ENCODE data around the gene KLHL9. TPM values are rescaled to one million over a fixed set of nuclear protein-coding genes. Genes with fewer than 3 reads are reported as not detected.
"Not testable (repeated sequence)": the region's sequence is repeated elsewhere in the genome, so short reads cannot be mapped to it uniquely, and the experiment has no call there.

KLHL9 gene
- total RNA-seq, 4 donors from 2014 or later: 24.7 to 88.5 (median 29.9) TPM

DNA sequence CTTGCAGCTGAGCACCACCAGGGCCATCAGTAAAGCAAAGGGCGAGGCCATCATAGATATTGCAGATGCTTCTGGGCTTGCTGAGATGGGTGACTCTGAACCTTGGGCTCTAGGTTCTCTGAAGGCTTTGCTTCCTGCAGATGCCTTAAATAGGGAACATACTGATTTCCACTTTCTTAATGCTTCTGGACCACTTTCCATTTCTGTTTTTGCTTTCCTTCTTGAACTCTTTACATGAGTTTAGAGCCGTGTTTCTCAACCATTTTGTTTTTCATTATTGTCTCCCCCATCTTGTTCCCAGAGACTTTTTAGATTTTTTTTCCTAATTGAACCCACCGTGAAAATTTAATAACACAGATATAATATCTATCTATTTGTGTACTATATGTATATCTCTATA lies 32.8 kb upstream of the KLHL9 start, which contains the start of gene IFNA13:
Gene IFNA13, minus strand, starts transcription at position 101 of the 400 bp plus-strand sequence. Its CDS starts 47 bp downstream, at position 54.
- no peak for DNase-seq
- H3K4me3 ChIP-seq: no peak within 1 kb of the TSS
- H3K27me3 ChIP-seq: no peaks in the 10 kb centered on the region
- intact Hi-C loops (cut with DNase I; ENCODE audit: low total_unique reads): no loop called here
- no peak for TF ChIP-seq POLR2A (IDR thresholded peaks at IDR 0.05)
- TF ChIP-seq CTCF (IDR thresholded peaks at IDR 0.05): no peak
- no peak within 1 kb of the TSS for H3K27ac ChIP-seq
- H3K9me3 ChIP-seq: no peaks in the 10 kb centered on the region
- H3K4me1 ChIP-seq: no peaks in the 10 kb centered on the region
- H3K36me3 ChIP-seq: no peaks in the 10 kb centered on the region

DNA sequence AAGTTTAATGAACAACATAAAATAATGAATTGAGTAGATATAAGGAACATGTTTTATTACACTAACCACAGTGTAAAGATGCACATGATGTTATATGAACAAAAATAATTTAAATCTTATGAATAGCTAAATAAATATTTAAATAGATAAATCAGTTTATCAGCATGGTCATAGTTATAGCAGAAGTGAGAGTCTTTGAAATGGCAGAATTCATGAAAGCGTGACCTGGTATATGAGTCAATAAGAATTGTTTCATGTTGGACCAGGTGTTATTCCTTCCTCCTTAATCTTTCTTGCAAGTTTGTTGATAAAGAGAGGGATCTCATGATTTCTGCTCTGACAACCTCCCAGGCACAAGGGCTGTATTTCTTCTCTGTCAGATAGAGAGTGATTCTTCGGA lies 32.0 kb upstream of the KLHL9 start:
- H3K4me3 ChIP-seq; H3K4me1 ChIP-seq; H3K27me3 ChIP-seq; DNase-seq; H3K36me3 ChIP-seq; H3K27ac ChIP-seq; intact Hi-C loops (cut with DNase I; ENCODE audit: low total_unique reads); H3K9me3 ChIP-seq: not testable (repeated sequence)

DNA sequence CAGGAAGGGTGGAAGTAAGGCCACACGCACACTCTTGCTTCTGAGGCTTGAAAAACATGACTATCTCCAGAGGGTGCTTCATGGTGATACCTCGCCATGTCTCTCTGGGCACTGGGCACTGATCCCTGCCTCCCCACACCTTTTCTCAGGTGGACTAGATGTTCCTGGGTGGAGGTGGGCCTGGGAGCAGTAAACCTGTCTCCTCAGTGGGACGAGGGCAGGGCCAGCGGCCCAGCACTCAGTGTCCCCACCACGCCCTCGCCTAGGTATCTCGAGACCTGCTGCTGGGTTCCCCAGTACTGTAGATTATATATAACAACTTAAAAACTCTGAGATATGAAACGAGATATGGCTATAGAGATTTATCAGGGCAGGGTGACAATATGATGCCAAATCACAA lies 27.1 kb upstream of the KLHL9 start:
- no peaks in the 10 kb centered on the region for H3K9me3 ChIP-seq
- H3K27ac ChIP-seq: no peak overlapping the region
- H3K27me3 ChIP-seq: no peaks in the 10 kb centered on the region
- TF ChIP-seq CTCF (IDR thresholded peaks at IDR 0.05): no peak
- TF ChIP-seq POLR2A (IDR thresholded peaks at IDR 0.05): no peak
- H3K36me3 ChIP-seq: no peaks in the 10 kb centered on the region
- no peak overlapping the region for H3K4me3 ChIP-seq
- DNase-seq: no peak
- no peaks in the 10 kb centered on the region for H3K4me1 ChIP-seq
- intact Hi-C loops (cut with DNase I; ENCODE audit: low total_unique reads): no loop called here

- TF ChIP-seq POLR2A (IDR thresholded peaks at IDR 0.05): no peak
- no peak for TF ChIP-seq CTCF (IDR thresholded peaks at IDR 0.05)
- H3K27me3 ChIP-seq: no peaks in the 10 kb centered on the region
- H3K27ac ChIP-seq: no peak overlapping the region
- no peaks in the 10 kb centered on the region for H3K4me1 ChIP-seq
- H3K36me3 ChIP-seq: no peaks in the 10 kb centered on the region
- DNase-seq: no peak
- no peaks in the 10 kb centered on the region for H3K9me3 ChIP-seq
- no peak overlapping the region for H3K4me3 ChIP-seq
- intact Hi-C loops (cut with DNase I; ENCODE audit: low total_unique reads): no loop called here
Observed at GRCh38 chr9:21357479-21358460, 22.6 kb upstream of the KLHL9 start.

- DNase-seq: no peak
- Histone ChIP-seq H3K27ac (no peak within 1 kb of the TSS), H3K4me3 (no peak within 1 kb of the TSS), H3K27me3 (no peaks in the 10 kb centered on the region), H3K36me3 (no peaks in the 10 kb centered on the region), H3K4me1 (no peaks in the 10 kb centered on the region), H3K9me3 (peaks cover 0 to under 1% of the 10 kb centered on the region in 2 donors)
- TF ChIP-seq POLR2A (IDR thresholded peaks at IDR 0.05) (no peak), CTCF (IDR thresholded peaks at IDR 0.05) (no peak)
- intact Hi-C loops (cut with DNase I; ENCODE audit: low total_unique reads): no loop called here
Observed at GRCh38 chr9:21350787-21351186, 15.6 kb upstream of the KLHL9 start, which contains the start of gene IFNA6. TSS of gene IFNA6 (minus strand) at chr9:21350887. CDS start at chr9:21350887, 0 bp downstream.

Measured in uterus (tissue), 4 donors.